Breast epithelium (tissue), 3 donors: ENCODE measurements around the gene ABTB2.

Source experiments
- POLR2A ChIP-seq: fragments of 450-650 bp; IDR thresholded peaks from one replicate; pipeline ENCODE4 v1.6.1; 2016; ENCODE audit warnings: antibody characterized with exemption, mild to moderate bottlenecking, moderate library complexity
- POLR2AphosphoS5 ChIP-seq, 3 donors: sonication (generic); formaldehyde crosslinking; IDR thresholded peaks; one replicate each; pipeline ENCODE4 v1.6.1; 2017; ENCODE audit warnings: antibody characterized with exemption in 3 of 3
- TF ChIP-seq, protein P1 (sequence below), 3 donors: fragments of 450-650 bp; IDR thresholded peaks; one replicate each; pipeline ENCODE4 v1.5.1; 2016 to 2017; ENCODE audit warnings: antibody characterized with exemption in 3 of 3, mild to moderate bottlenecking in 3 of 3, moderate library complexity in 3 of 3

DNA sequence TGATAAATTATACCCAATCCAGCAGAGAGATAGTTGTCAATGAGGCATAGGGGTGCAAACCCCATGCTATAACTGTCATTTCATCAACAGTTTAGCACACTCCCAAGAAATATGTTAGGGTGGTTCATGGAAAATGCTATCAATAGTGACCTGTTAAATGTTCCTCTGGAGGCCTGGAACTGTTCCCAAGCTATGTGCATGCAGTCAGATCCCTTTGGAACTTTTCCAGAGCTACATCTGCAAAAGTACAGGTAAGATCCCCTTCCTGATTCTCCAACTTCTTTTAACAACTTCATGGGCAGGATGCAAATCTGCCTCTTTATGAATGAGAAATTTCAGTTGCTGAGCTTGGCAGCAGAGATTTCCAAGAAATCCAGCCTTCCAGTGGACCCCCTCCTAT, 27.2 kb downstream of the ABTB2 start:
- TF ChIP-seq, protein P1, sequence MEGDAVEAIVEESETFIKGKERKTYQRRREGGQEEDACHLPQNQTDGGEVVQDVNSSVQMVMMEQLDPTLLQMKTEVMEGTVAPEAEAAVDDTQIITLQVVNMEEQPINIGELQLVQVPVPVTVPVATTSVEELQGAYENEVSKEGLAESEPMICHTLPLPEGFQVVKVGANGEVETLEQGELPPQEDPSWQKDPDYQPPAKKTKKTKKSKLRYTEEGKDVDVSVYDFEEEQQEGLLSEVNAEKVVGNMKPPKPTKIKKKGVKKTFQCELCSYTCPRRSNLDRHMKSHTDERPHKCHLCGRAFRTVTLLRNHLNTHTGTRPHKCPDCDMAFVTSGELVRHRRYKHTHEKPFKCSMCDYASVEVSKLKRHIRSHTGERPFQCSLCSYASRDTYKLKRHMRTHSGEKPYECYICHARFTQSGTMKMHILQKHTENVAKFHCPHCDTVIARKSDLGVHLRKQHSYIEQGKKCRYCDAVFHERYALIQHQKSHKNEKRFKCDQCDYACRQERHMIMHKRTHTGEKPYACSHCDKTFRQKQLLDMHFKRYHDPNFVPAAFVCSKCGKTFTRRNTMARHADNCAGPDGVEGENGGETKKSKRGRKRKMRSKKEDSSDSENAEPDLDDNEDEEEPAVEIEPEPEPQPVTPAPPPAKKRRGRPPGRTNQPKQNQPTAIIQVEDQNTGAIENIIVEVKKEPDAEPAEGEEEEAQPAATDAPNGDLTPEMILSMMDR (IDR thresholded peaks at IDR 0.05), result no peak
- TF ChIP-seq POLR2A, result no peak
- no peak for TF ChIP-seq POLR2AphosphoS5 (IDR thresholded peaks at IDR 0.05)
